ENCODE measurements around the gene UBE2G2. TPM values are rescaled to one million over a fixed set of nuclear protein-coding genes. Genes with fewer than 3 reads are reported as not detected.

UBE2G2 gene
- total and polyA plus RNA-seq, 8 donors: 30.6 to 116 (median 66.2) TPM

DNA sequence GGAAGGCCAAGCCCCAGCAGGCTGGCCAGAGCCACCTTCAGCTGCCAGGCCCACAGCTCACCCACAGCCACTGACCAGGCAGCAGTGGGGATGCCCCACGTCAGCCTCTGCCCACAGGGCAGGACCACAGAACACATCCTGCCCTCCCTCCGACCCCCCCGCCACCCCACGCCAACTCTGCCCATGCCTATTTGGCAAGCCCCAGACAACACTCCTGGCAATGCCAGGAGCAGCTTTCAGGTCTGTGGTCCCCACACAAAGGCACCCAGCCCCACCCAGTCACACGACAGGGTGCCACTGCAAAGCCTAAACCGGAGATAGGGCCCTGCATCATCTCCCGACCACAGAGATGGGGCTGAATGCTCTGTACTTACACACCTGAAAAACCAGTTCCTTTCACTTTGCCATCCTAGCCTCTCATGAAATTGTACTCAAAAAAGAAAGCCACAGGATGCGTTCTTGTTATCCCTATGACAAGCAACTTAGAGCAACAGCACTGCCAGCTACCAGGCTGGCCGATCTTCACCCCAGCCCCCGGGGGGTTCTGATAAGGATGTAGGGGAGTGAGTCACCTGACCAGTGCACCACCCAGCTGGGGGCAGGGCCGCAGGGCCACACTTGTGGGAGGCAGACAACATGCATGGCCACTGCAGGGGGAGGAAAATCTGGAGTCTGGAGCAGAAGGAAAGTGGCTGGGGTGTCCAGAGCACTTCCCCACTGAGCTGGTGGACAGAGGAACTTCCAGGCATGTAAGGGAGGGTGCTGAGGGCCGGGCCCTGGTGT, 36.2 kb downstream of the UBE2G2 start:
- no peak overlapping the region for H3K4me3 ChIP-seq
- intact Hi-C loops (cut with DNase I; ENCODE audit: low total_unique reads): no loop called here

DNA sequence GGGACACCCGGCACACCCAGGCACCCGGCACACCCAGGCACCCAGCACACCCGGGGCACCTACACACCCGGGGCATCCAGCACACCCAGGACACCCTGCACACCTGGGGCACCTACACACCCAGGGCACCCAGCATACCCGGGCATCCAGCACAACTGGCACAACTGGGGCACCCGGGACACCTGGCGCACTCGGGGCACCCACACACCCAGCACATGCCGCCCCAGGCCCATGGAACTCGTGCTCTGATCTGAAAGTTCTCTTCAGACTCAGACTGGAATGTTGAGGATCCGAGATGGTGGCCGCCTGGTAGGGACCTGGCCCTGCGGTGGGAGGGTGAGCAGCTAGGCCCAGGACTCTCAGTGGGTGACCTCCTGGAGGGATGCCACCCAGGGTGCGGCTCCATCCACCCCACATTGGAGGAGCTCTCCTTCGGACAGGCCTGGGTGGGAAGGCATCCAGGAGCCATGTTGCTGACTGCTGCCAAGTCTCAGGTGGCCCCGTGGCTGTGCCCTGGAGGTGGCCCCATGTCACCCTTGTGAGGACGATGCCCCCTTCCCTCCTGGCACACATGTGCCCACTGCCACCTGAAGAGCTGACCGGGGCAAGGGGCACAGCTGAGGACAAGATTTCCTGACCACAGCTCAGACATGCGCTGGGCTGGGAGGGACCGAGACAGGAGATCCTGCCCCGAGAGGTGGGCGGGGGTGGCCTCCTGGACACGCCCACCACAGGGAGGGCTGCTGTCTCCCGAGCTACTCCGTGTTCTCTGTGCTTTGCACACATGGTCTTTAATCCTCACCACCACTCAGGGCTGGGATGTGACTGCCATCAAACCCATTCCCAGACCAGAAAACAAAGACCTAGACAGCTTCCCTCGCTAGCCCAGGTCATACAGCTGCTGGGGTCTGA, 37.0 kb downstream of the UBE2G2 start:
- TF ChIP-seq POLR2A (IDR thresholded peaks at IDR 0.05): no peak
- TF ChIP-seq EP300 (IDR thresholded peaks at IDR 0.05): no peak
- TF ChIP-seq POLR2AphosphoS5 (IDR thresholded peaks at IDR 0.05): no peak
- TF ChIP-seq, protein P1, sequence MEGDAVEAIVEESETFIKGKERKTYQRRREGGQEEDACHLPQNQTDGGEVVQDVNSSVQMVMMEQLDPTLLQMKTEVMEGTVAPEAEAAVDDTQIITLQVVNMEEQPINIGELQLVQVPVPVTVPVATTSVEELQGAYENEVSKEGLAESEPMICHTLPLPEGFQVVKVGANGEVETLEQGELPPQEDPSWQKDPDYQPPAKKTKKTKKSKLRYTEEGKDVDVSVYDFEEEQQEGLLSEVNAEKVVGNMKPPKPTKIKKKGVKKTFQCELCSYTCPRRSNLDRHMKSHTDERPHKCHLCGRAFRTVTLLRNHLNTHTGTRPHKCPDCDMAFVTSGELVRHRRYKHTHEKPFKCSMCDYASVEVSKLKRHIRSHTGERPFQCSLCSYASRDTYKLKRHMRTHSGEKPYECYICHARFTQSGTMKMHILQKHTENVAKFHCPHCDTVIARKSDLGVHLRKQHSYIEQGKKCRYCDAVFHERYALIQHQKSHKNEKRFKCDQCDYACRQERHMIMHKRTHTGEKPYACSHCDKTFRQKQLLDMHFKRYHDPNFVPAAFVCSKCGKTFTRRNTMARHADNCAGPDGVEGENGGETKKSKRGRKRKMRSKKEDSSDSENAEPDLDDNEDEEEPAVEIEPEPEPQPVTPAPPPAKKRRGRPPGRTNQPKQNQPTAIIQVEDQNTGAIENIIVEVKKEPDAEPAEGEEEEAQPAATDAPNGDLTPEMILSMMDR (IDR thresholded peaks at IDR 0.05): no peak
- no peak overlapping the region for H3K27ac ChIP-seq
- intact Hi-C loops (cut with DNase I; ENCODE audit: low total_unique reads): no loop called here
- peaks cover 5 to 16% (median 14%) of the 10 kb centered on the region in 4 donors for H3K4me1 ChIP-seq
- peaks cover 0 to 4% (median 0%) of the 10 kb centered on the region in 3 donors for H3K27me3 ChIP-seq
- 33 to 64% (median 56%) methylated on average over 4 to 26 of the region's 26 CpGs for WGBS, 5 donors
- H3K36me3 ChIP-seq: peaks cover 2 to 16% (median 10%) of the 10 kb centered on the region in 4 donors
- DNase-seq: no peak
- no peak overlapping the region for H3K4me3 ChIP-seq
- no peaks in the 10 kb centered on the region for H3K9me3 ChIP-seq

More for the DNA sequence above, 36.2 kb downstream of the UBE2G2 start:
- H3K9me3 ChIP-seq: no peaks in the 10 kb centered on the region
- H3K27me3 ChIP-seq: peaks cover 0 to 4% (median 0%) of the 10 kb centered on the region in 3 donors
- WGBS, 5 donors: 20 to 40% (median 24%) methylated on average over 8 to 12 of the region's 12 CpGs
- no peak for DNase-seq
- H3K27ac ChIP-seq: no peak overlapping the region
- TF ChIP-seq, protein P1 (IDR thresholded peaks at IDR 0.05): no peak
- TF ChIP-seq POLR2AphosphoS5 (IDR thresholded peaks at IDR 0.05): no peak
- no peak for TF ChIP-seq POLR2A (IDR thresholded peaks at IDR 0.05)
- no peak for TF ChIP-seq EP300 (IDR thresholded peaks at IDR 0.05)
- H3K4me1 ChIP-seq: peaks cover 5 to 16% (median 14%) of the 10 kb centered on the region in 4 donors
- H3K36me3 ChIP-seq: peaks cover 10 to 25% (median 19%) of the 10 kb centered on the region in 4 donors

GRCh38 chr21:44763451-44764318, 37.9 kb downstream of the UBE2G2 start:
- 57 to 66% (median 60%) methylated on average over 19 to 24 of the region's 25 CpGs for WGBS, 5 donors
- no peaks in the 10 kb centered on the region for H3K9me3 ChIP-seq
- peaks cover 5 to 16% (median 14%) of the 10 kb centered on the region in 4 donors for H3K4me1 ChIP-seq
- peaks cover 0 to 7% (median 4%) of the 10 kb centered on the region in 4 donors for H3K36me3 ChIP-seq
- TF ChIP-seq POLR2A (IDR thresholded peaks at IDR 0.05) (no peak), EP300 (IDR thresholded peaks at IDR 0.05) (no peak), POLR2AphosphoS5 (IDR thresholded peaks at IDR 0.05) (no peak)
- TF ChIP-seq, protein P1 (IDR thresholded peaks at IDR 0.05): no peak
- no peak overlapping the region for H3K4me3 ChIP-seq
- intact Hi-C loops (cut with DNase I; ENCODE audit: low total_unique reads): no loop called here
- H3K27me3 ChIP-seq: peaks cover 0 to 8% (median 4%) of the 10 kb centered on the region in 3 donors
- no peak for DNase-seq
- H3K27ac ChIP-seq: no peak overlapping the region

Measured in stomach (tissue), 9 donors.